Measurements from ENCODE around the gene CASP9. TPM values are rescaled to one million over a fixed set of nuclear protein-coding genes. Genes with fewer than 3 reads are reported as not detected.
A peak's percentile ranks its signal among the peaks of the same experiment; 100 is the strongest.

The CASP9 gene
- total and polyA plus RNA-seq, 2 of the 13 experiments (the other 11 are each of a cell fraction or from before 2014, with no cell fraction given) = 8.5 to 11.5 TPM

DNA sequence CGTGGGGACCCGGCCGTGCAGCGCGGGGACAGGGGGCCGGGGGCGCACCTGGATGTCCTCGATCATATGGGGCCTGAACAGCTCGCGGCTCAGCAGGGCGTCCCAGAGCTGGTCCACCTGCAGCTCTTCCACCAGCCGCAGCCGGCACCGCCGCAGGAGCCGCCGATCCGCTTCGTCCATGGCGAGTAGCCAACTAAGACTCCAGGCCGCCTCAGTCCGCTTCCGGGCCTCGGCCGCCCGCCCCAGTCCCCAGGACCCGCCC is at the start of gene CASP9 (continued):
- TF ChIP-seq GLI4 (CRISPR knock-in tag; IDR thresholded peaks at IDR 0.05; ENCODE audit: borderline replicate concordance) = no peak
- TF ChIP-seq EP300 (IDR thresholded peaks at IDR 0.05; ENCODE audit: low read depth in 2 of 2, low read length in 2 of 2) = no peak
- TF ChIP-seq EP300 (CRISPR knock-in tag; IDR thresholded peaks at IDR 0.05; ENCODE audit: borderline replicate concordance) = no peak
- TF ChIP-seq, protein P1, sequence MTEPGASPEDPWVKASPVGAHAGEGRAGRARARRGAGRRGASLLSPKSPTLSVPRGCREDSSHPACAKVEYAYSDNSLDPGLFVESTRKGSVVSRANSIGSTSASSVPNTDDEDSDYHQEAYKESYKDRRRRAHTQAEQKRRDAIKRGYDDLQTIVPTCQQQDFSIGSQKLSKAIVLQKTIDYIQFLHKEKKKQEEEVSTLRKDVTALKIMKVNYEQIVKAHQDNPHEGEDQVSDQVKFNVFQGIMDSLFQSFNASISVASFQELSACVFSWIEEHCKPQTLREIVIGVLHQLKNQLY (CRISPR knock-in tag; IDR thresholded peaks at IDR 0.05) = no peak
- no peak for TF ChIP-seq SCMH1 (CRISPR knock-in tag; IDR thresholded peaks at IDR 0.05; ENCODE audit: borderline replicate concordance)
- TF ChIP-seq NFKBIZ (CRISPR knock-in tag; IDR thresholded peaks at IDR 0.05) = no peak
- TF ChIP-seq ZNF343 (CRISPR knock-in tag; IDR thresholded peaks at IDR 0.05) = no peak
- no peak for TF ChIP-seq ZNF12 (CRISPR knock-in tag; IDR thresholded peaks at IDR 0.05)
- peak; percentile 80 for TF ChIP-seq ZFY (CRISPR knock-in tag; IDR thresholded peaks at IDR 0.05)
- TF ChIP-seq FOXO1 (CRISPR knock-in tag; IDR thresholded peaks at IDR 0.05) = 0 out of 2 replicates have a peak, but pooled peaks have one; percentile 26
- TF ChIP-seq ELF1 (CRISPR knock-in tag; IDR thresholded peaks at IDR 0.05) = no peak
- peak; percentile 26 for TF ChIP-seq TEAD3 (CRISPR knock-in tag; optimal IDR thresholded peaks at IDR 0.05; ENCODE audit: borderline replicate concordance)
- TF ChIP-seq ZFP90 (CRISPR knock-in tag; IDR thresholded peaks at IDR 0.05; ENCODE audit: borderline replicate concordance) = no peak
- TF ChIP-seq, protein P2, sequence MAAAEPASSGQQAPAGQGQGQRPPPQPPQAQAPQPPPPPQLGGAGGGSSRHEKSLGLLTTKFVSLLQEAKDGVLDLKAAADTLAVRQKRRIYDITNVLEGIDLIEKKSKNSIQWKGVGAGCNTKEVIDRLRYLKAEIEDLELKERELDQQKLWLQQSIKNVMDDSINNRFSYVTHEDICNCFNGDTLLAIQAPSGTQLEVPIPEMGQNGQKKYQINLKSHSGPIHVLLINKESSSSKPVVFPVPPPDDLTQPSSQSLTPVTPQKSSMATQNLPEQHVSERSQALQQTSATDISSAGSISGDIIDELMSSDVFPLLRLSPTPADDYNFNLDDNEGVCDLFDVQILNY (CRISPR knock-in tag; conservative IDR thresholded peaks at IDR 0.05) = 0 out of 2 replicates have a peak, but pooled peaks have one; percentile 34
- TF ChIP-seq, protein P3, sequence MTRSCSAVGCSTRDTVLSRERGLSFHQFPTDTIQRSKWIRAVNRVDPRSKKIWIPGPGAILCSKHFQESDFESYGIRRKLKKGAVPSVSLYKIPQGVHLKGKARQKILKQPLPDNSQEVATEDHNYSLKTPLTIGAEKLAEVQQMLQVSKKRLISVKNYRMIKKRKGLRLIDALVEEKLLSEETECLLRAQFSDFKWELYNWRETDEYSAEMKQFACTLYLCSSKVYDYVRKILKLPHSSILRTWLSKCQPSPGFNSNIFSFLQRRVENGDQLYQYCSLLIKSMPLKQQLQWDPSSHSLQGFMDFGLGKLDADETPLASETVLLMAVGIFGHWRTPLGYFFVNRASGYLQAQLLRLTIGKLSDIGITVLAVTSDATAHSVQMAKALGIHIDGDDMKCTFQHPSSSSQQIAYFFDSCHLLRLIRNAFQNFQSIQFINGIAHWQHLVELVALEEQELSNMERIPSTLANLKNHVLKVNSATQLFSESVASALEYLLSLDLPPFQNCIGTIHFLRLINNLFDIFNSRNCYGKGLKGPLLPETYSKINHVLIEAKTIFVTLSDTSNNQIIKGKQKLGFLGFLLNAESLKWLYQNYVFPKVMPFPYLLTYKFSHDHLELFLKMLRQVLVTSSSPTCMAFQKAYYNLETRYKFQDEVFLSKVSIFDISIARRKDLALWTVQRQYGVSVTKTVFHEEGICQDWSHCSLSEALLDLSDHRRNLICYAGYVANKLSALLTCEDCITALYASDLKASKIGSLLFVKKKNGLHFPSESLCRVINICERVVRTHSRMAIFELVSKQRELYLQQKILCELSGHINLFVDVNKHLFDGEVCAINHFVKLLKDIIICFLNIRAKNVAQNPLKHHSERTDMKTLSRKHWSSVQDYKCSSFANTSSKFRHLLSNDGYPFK (CRISPR knock-in tag; IDR thresholded peaks at IDR 0.05; ENCODE audit: borderline replicate concordance) = no peak
- TF ChIP-seq KLF15 (CRISPR knock-in tag; IDR thresholded peaks at IDR 0.05; ENCODE audit: borderline replicate concordance) = no peak
- no peak for TF ChIP-seq ZNF44 (CRISPR knock-in tag; IDR thresholded peaks at IDR 0.05)
- 0 out of 2 replicates have a peak, but pooled peaks have one; percentile 4 for TF ChIP-seq HNF4A (CRISPR knock-in tag; IDR thresholded peaks at IDR 0.05)
- TF ChIP-seq, protein P4, sequence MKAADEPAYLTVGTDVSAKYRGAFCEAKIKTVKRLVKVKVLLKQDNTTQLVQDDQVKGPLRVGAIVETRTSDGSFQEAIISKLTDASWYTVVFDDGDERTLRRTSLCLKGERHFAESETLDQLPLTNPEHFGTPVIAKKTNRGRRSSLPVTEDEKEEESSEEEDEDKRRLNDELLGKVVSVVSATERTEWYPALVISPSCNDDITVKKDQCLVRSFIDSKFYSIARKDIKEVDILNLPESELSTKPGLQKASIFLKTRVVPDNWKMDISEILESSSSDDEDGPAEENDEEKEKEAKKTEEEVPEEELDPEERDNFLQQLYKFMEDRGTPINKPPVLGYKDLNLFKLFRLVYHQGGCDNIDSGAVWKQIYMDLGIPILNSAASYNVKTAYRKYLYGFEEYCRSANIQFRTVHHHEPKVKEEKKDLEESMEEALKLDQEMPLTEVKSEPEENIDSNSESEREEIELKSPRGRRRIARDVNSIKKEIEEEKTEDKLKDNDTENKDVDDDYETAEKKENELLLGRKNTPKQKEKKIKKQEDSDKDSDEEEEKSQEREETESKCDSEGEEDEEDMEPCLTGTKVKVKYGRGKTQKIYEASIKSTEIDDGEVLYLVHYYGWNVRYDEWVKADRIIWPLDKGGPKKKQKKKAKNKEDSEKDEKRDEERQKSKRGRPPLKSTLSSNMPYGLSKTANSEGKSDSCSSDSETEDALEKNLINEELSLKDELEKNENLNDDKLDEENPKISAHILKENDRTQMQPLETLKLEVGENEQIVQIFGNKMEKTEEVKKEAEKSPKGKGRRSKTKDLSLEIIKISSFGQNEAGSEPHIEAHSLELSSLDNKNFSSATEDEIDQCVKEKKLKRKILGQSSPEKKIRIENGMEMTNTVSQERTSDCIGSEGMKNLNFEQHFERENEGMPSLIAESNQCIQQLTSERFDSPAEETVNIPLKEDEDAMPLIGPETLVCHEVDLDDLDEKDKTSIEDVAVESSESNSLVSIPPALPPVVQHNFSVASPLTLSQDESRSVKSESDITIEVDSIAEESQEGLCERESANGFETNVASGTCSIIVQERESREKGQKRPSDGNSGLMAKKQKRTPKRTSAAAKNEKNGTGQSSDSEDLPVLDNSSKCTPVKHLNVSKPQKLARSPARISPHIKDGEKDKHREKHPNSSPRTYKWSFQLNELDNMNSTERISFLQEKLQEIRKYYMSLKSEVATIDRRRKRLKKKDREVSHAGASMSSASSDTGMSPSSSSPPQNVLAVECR (CRISPR knock-in tag; IDR thresholded peaks at IDR 0.05; ENCODE audit: borderline replicate concordance) = peak; percentile 37; the same call in 1 of the 2 replicates
- no peak for TF ChIP-seq ZNF432 (CRISPR knock-in tag; IDR thresholded peaks at IDR 0.05; ENCODE audit: borderline replicate concordance)
- TF ChIP-seq TBX2 (CRISPR knock-in tag; IDR thresholded peaks at IDR 0.05; ENCODE audit: borderline replicate concordance) = no peak
- no peak for TF ChIP-seq LCORL (IDR thresholded peaks at IDR 0.05)
- no peak for TF ChIP-seq LCORL (CRISPR knock-in tag; IDR thresholded peaks at IDR 0.05)
- TF ChIP-seq ZMYM2 (CRISPR knock-in tag; IDR thresholded peaks at IDR 0.05) = no peak

Measured in HepG2 (cell line).